HCT116 (cell line): ENCODE results near the gene WDFY2. TPM values are rescaled to one million over a fixed set of nuclear protein-coding genes. Genes with fewer than 3 reads are reported as not detected.

ENCODE experiments used
- ATAC-seq: fragments of 200-7000 bp; cut with Tn5 transposase; 2 replicates; pipeline ENCODE4 v1.9.1; 2020; ENCODE audit warnings: mild to moderate bottlenecking, moderate library complexity
- BruUV-seq: library from RNA; stranded (reverse); fragments of 400-500 nt; replicated peaks from 2 replicates; lab custom pipeline; 2021; lab: Mats Ljungman, UMichigan
- CTCF ChIA-PET: fragments of 300-600 bp; sonication (Branson Sonifier 250); formaldehyde crosslinking; loops from one replicate; lab custom pipeline; 2021; ENCODE audit warnings: antibody characterized with exemption; lab: Charles Lee
- POLR2A ChIA-PET: fragments of 300-600, 350-600 bp; sonication (Branson Sonifier 250); formaldehyde crosslinking; loops from one replicate; lab custom pipeline; 2021; ENCODE audit warnings: antibody characterized with exemption; lab: Charles Lee
- RAD21 ChIA-PET, 2 experiments: fragments of 300-600 bp; sonication (Branson Sonifier 250); formaldehyde crosslinking; loops; one replicate each; lab custom pipeline; 2023; ENCODE audit warnings: low total read pairs in 2 of 2; ENCODE audit not compliant: uncharacterized antibody in 2 of 2, unreplicated experiment in 2 of 2, low non-redundant PET in 1 of 2; lab: Charles Lee
- DNase-seq: peaks from one replicate; pipeline ENCODE4 v3.0.0-alpha.2; 2010; ENCODE audit warnings: low read depth, low spot score
- H2AFZ ChIP-seq: fragments of 200-600 bp; shearing (Covaris generic), sonication (generic); 2 replicates; pipeline ENCODE4 v1.6.1; 2017; ENCODE audit warnings: low read depth, mixed run types, mixed read lengths, antibody characterized with exemption, low read length; ENCODE audit not compliant: poor library complexity, severe bottlenecking
- H3K27ac ChIP-seq: 2 replicates; pipeline ENCODE4 v1.5.1; 2012; ENCODE audit warnings: low read depth, low read length
- H3K27me3 ChIP-seq: fragments of 200-600 bp; sonication (generic); 2 replicates; pipeline ENCODE4 v1.6.1; 2016; ENCODE audit warnings: mixed run types, low read length, mixed read lengths; ENCODE audit not compliant: insufficient read depth
- H3K36me3 ChIP-seq, 2 experiments: fragments of 200-500 bp in 1 of 2; fragments of 200-600 bp in 1 of 2; sonication (Bioruptor generic) in 1 of 2; sonication (generic) in 1 of 2; 2 replicates each; pipeline versions ENCODE4 v1.5.1 to v1.6.1; 2014 to 2016; ENCODE audit warnings: low read length in 2 of 2, inconsistent platforms in 1 of 2, mixed read lengths in 1 of 2, mixed run types in 1 of 2; ENCODE audit not compliant: insufficient read depth in 2 of 2, control insufficient read depth in 1 of 2
- H3K4me1 ChIP-seq, 2 experiments: fragments of 200-600 bp in 1 of 2; sonication (generic) in 1 of 2; 2 replicates each; pipeline versions ENCODE4 v1.5.1 to v1.6.1; 2012 to 2017; ENCODE audit warnings: low read length in 2 of 2, inconsistent platforms in 1 of 2, mild to moderate bottlenecking in 1 of 2, mixed read lengths in 1 of 2, mixed run types in 1 of 2, moderate library complexity in 1 of 2; ENCODE audit not compliant: insufficient read depth in 2 of 2, control insufficient read depth in 1 of 2
- H3K4me2 ChIP-seq: fragments of 200-600 bp; sonication (generic); 2 replicates; pipeline ENCODE4 v1.6.1; 2017; ENCODE audit warnings: mixed run types, low read length, mixed read lengths
- H3K4me3 ChIP-seq, 2 experiments: fragments of 200-600 bp in 1 of 2; sonication (generic) in 1 of 2; replicated peaks in 1 of 2; 2 replicates each; pipeline ENCODE4 v1.5.1; 2011 to 2016; ENCODE audit warnings: low read length in 2 of 2, control low read depth in 1 of 2, low read depth in 1 of 2, mild to moderate bottlenecking in 1 of 2, mixed read lengths in 1 of 2, mixed run types in 1 of 2
- H3K79me2 ChIP-seq: fragments of 200-600 bp; sonication (generic); 2 replicates; pipeline ENCODE4 v1.6.1; 2017; ENCODE audit warnings: mild to moderate bottlenecking, mixed run types, low read length, moderate library complexity, mixed read lengths; ENCODE audit not compliant: insufficient read depth
- H3K9ac ChIP-seq: fragments of 200-600 bp; sonication (generic); 2 replicates; pipeline ENCODE4 v1.6.1; 2016; ENCODE audit warnings: low read length, mixed read lengths
- H3K9me2 ChIP-seq: fragments of 200-600 bp; sonication (generic), shearing (Covaris generic); 2 replicates; pipeline ENCODE4 v1.6.1; 2017; ENCODE audit warnings: mixed run types, mild to moderate bottlenecking, moderate library complexity; ENCODE audit not compliant: insufficient read depth
- H3K9me3 ChIP-seq, 2 experiments: fragments of 200-500 bp in 1 of 2; fragments of 200-600 bp in 1 of 2; sonication (Bioruptor generic) in 1 of 2; sonication (generic) in 1 of 2; 2 replicates each; pipeline ENCODE4 v1.6.1; 2014 to 2017; ENCODE audit warnings: low read length in 2 of 2, mixed read lengths in 2 of 2, inconsistent platforms in 1 of 2, low read depth in 1 of 2, mild to moderate bottlenecking in 1 of 2, mixed run types in 1 of 2, moderate library complexity in 1 of 2; ENCODE audit not compliant: control insufficient read depth in 1 of 2, insufficient read depth in 1 of 2
- H4K20me1 ChIP-seq: fragments of 200-600 bp; sonication (generic), shearing (Covaris generic); 2 replicates; pipeline ENCODE4 v1.6.1; 2017; ENCODE audit warnings: mixed run types, mild to moderate bottlenecking, moderate library complexity; ENCODE audit not compliant: insufficient read depth
- CBX3 ChIP-seq: IDR thresholded peaks from 2 replicates; pipeline ENCODE4 v1.6.1; 2012; ENCODE audit warnings: low read depth
- CEBPB ChIP-seq: IDR thresholded peaks from 2 replicates; pipeline ENCODE4 v1.6.1; 2012; ENCODE audit warnings: low read depth
- CTCF ChIP-seq, 3 experiments: fragments of 200-600 bp in 1 of 3; sonication (generic) in 1 of 3; IDR thresholded peaks in 2 of 3; conservative IDR thresholded peaks in 1 of 3; 2 replicates each; pipeline ENCODE4 v1.5.1; 2012 to 2017; ENCODE audit warnings: low read depth in 2 of 3, low read length in 2 of 3, antibody characterized with exemption in 1 of 3, borderline replicate concordance in 1 of 3, control low read depth in 1 of 3, mild to moderate bottlenecking in 1 of 3, mixed read lengths in 1 of 3, mixed run types in 1 of 3, moderate library complexity in 1 of 3; ENCODE audit not compliant: insufficient read depth in 1 of 3
- EGR1 ChIP-seq: IDR thresholded peaks from 2 replicates; pipeline ENCODE4 v1.6.1; 2012; ENCODE audit warnings: low read depth
- ELF1 ChIP-seq: IDR thresholded peaks from 2 replicates; pipeline ENCODE4 v1.6.1; 2012; ENCODE audit warnings: low read depth, borderline replicate concordance
- EZH2 ChIP-seq: fragments of 200-600 bp; sonication (generic); IDR thresholded peaks from 2 replicates; pipeline ENCODE4 v1.6.1; 2017; ENCODE audit warnings: antibody characterized with exemption, mixed run types
- EZH2phosphoT487 ChIP-seq: fragments of 200-600 bp; IDR thresholded peaks from 2 replicates; pipeline ENCODE4 v1.6.1; 2018; ENCODE audit warnings: antibody characterized with exemption, borderline replicate concordance
- FOSL1 ChIP-seq: IDR thresholded peaks from 2 replicates; pipeline ENCODE4 v1.6.1; 2012; ENCODE audit warnings: low read depth
- JUND ChIP-seq: IDR thresholded peaks from 2 replicates; pipeline ENCODE4 v1.6.1; 2012
- POLR2AphosphoS5 ChIP-seq: IDR thresholded peaks from 2 replicates; pipeline ENCODE4 v1.6.1; 2011; ENCODE audit warnings: mild to moderate bottlenecking, low read depth, low read length, moderate library complexity
- RAD21 ChIP-seq: IDR thresholded peaks from 2 replicates; pipeline ENCODE4 v1.6.1; 2012; ENCODE audit warnings: low read depth, mild to moderate bottlenecking
- REST ChIP-seq: IDR thresholded peaks from 2 replicates; pipeline ENCODE4 v1.6.1; 2012; ENCODE audit warnings: low read depth
- SIN3A ChIP-seq: IDR thresholded peaks from 2 replicates; pipeline ENCODE4 v1.6.1; 2012; ENCODE audit warnings: low read depth
- SP1 ChIP-seq: IDR thresholded peaks from 2 replicates; pipeline ENCODE4 v1.6.1; 2012; ENCODE audit warnings: low read depth
- SRF ChIP-seq: IDR thresholded peaks from 2 replicates; pipeline ENCODE4 v1.6.1; 2012; ENCODE audit warnings: low read depth
- TCF7L2 ChIP-seq: IDR thresholded peaks from 2 replicates; pipeline ENCODE4 v1.7.0; 2011; ENCODE audit warnings: borderline replicate concordance, inconsistent platforms; ENCODE audit not compliant: insufficient read depth, insufficient read length; ENCODE audit errors: extremely low read depth
- ZFX ChIP-seq: fragments of 450-650 bp; IDR thresholded peaks from 2 replicates; pipeline ENCODE4 v1.6.1; 2017
- ZNF274 ChIP-seq: fragments of 200-500 bp; sonication (Bioruptor generic); IDR thresholded peaks from 2 replicates; pipeline ENCODE4 v1.6.1; 2014; ENCODE audit warnings: mild to moderate bottlenecking, low read depth, low read length, inconsistent platforms
- intact Hi-C: fragments of 100-400 bp; cut with micrococcal nuclease; formaldehyde crosslinking; loops from 2 replicates; pipeline ENCODE4 v1.10.0; 2022
- total RNA-seq: library from RNA; stranded (reverse); gene quantifications from one replicate; pipeline ENCODE4 v1.2.1, GENCODE V29; 2021; ENCODE audit not compliant: unreplicated experiment

WDFY2 gene
- total RNA-seq, 1 experiment from 2014 or later: 6.1 TPM

- no TSS peak for BruUV-seq
- Histone ChIP-seq H3K9me3 (no peaks in the 10 kb centered on the region), H3K36me3 (no peaks in the 10 kb centered on the region), H3K9me2 (no peaks in the 10 kb centered on the region), H2AFZ (peak overlapping the region; percentile 27), H3K27ac (no peak overlapping the region), H3K4me1 (peaks cover 0 to 9% of the 10 kb centered on the region in 2 experiments; a peak in 2 of 4 replicates), H3K27me3 (no peaks in the 10 kb centered on the region), H3K9ac (no peak overlapping the region), H3K4me3 (no peak overlapping the region), H3K4me2 (peak overlapping the region; percentile 24), H3K79me2 (no peaks in the 10 kb centered on the region), H4K20me1 (no peaks in the 10 kb centered on the region)
- ChIA-PET POLR2A (no interaction called here), CTCF (no interaction called here), RAD21 (no interaction called here)
- DNase-seq (no peak), ATAC-seq (no peak)
- TF ChIP-seq SRF: no peak
- TF ChIP-seq POLR2AphosphoS5: no peak
- TF ChIP-seq REST: no peak
- no peak for TF ChIP-seq TCF7L2
- TF ChIP-seq EZH2: no peak
- TF ChIP-seq EGR1: no peak
- no peak for TF ChIP-seq EZH2phosphoT487
- TF ChIP-seq CTCF (IDR thresholded peaks at IDR 0.05 in 2 of 3, conservative IDR thresholded peaks at IDR 0.05 in 1 of 3; ENCODE audit: borderline replicate concordance in 1 of 3, insufficient read depth in 1 of 3, low read depth in 2 of 3, low read length in 2 of 3): no peak
- no peak for TF ChIP-seq SIN3A
- TF ChIP-seq CEBPB: no peak
- no peak for TF ChIP-seq SP1
- TF ChIP-seq FOSL1: no peak
- TF ChIP-seq JUND: no peak
- TF ChIP-seq CBX3: no peak
- TF ChIP-seq RAD21: no peak
- no peak for TF ChIP-seq ZFX
- TF ChIP-seq ELF1: no peak
- no peak for TF ChIP-seq ZNF274
- intact Hi-C loops: no loop called here
Observed at GRCh38 chr13:51564252-51564651, 20.0 kb upstream of the WDFY2 start.
